ENCODE results near the gene MYLK. TPM values are rescaled to one million over a fixed set of nuclear protein-coding genes. Genes with fewer than 3 reads are reported as not detected.

Gene MYLK
- total and polyA plus RNA-seq, 2 experiments from 2014 or later = 13.1 to 27.1 TPM

- H3K36me3 ChIP-seq (replicated peaks; ENCODE audit: insufficient read depth, low read depth) = no peaks in the 10 kb centered on the region
- no peak overlapping the region for H3K4me3 ChIP-seq
- no peak overlapping the region for H2AFZ ChIP-seq
- no peak overlapping the region for H3K27ac ChIP-seq
- no peak for DNase-seq (ENCODE audit: low spot score)
- no peaks in the 10 kb centered on the region for H3K79me2 ChIP-seq
- no peaks in the 10 kb centered on the region for H3K27me3 ChIP-seq
- H3K4me1 ChIP-seq (ENCODE audit: insufficient read depth) = peaks cover 13% of the 10 kb centered on the region
- no peaks in the 10 kb centered on the region for H4K20me1 ChIP-seq (ENCODE audit: insufficient read depth, poor library complexity, severe bottlenecking)
- WGBS (ENCODE audit: low lambda C conversion rate, missing lambda C conversion rate) = 63% methylated on average over 4 of the region's 4 CpGs
- no peak overlapping the region for H3K4me2 ChIP-seq
- TF ChIP-seq, protein P1, sequence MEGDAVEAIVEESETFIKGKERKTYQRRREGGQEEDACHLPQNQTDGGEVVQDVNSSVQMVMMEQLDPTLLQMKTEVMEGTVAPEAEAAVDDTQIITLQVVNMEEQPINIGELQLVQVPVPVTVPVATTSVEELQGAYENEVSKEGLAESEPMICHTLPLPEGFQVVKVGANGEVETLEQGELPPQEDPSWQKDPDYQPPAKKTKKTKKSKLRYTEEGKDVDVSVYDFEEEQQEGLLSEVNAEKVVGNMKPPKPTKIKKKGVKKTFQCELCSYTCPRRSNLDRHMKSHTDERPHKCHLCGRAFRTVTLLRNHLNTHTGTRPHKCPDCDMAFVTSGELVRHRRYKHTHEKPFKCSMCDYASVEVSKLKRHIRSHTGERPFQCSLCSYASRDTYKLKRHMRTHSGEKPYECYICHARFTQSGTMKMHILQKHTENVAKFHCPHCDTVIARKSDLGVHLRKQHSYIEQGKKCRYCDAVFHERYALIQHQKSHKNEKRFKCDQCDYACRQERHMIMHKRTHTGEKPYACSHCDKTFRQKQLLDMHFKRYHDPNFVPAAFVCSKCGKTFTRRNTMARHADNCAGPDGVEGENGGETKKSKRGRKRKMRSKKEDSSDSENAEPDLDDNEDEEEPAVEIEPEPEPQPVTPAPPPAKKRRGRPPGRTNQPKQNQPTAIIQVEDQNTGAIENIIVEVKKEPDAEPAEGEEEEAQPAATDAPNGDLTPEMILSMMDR (IDR thresholded peaks at IDR 0.05; ENCODE audit: poor library complexity) = no peak
- TF ChIP-seq EZH2phosphoT487 (IDR thresholded peaks at IDR 0.05; ENCODE audit: low read depth, severe bottlenecking, unreplicated experiment) = no peak
- no peak for TF ChIP-seq EZH2 (IDR thresholded peaks at IDR 0.05; ENCODE audit: borderline replicate concordance)
- no peaks in the 10 kb centered on the region for H3K9me3 ChIP-seq (ENCODE audit: low read depth)
- H3K9me2 ChIP-seq (replicated peaks; ENCODE audit: insufficient read depth) = no peaks in the 10 kb centered on the region
Measured at GRCh38 chr3:123686251-123686650, 197.9 kb downstream of the MYLK start.

DNA sequence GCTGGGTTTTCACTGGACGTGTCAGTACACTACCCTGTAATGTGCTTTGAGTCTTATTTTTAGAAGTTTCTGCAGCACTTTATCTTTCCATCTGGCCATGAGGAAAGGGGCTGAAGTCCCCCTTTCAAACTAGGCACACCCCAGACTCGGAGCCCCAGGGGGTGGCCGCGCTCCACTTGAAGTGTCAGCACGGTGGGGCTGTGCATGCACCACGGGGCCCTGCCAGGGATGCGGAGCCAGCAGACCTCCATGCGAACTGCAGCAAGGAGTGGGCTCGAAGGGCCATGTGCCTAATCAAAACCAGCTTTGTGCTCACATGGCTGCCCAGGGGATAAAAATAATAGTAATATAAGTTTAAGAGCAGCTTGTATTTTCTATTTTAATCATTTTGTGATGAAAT lies 198.4 kb downstream of the MYLK start:
- WGBS (ENCODE audit: low lambda C conversion rate, missing lambda C conversion rate) = 68% methylated on average over 9 of the region's 9 CpGs
- no peak for DNase-seq (ENCODE audit: low spot score)
- TF ChIP-seq, protein P1 (IDR thresholded peaks at IDR 0.05; ENCODE audit: poor library complexity) = no peak
- TF ChIP-seq EZH2 (IDR thresholded peaks at IDR 0.05; ENCODE audit: borderline replicate concordance) (no peak), EZH2phosphoT487 (IDR thresholded peaks at IDR 0.05; ENCODE audit: low read depth, severe bottlenecking, unreplicated experiment) (no peak)
- Histone ChIP-seq H3K9me3 (ENCODE audit: low read depth) (no peaks in the 10 kb centered on the region), H4K20me1 (ENCODE audit: insufficient read depth, poor library complexity, severe bottlenecking) (no peaks in the 10 kb centered on the region), H3K36me3 (replicated peaks; ENCODE audit: insufficient read depth, low read depth) (no peaks in the 10 kb centered on the region), H3K9me2 (replicated peaks; ENCODE audit: insufficient read depth) (no peaks in the 10 kb centered on the region), H2AFZ (no peak overlapping the region), H3K27me3 (no peaks in the 10 kb centered on the region), H3K4me2 (no peak overlapping the region), H3K79me2 (no peaks in the 10 kb centered on the region), H3K4me1 (ENCODE audit: insufficient read depth) (peaks cover 13% of the 10 kb centered on the region), H3K4me3 (no peak overlapping the region), H3K27ac (no peak overlapping the region)

DNA sequence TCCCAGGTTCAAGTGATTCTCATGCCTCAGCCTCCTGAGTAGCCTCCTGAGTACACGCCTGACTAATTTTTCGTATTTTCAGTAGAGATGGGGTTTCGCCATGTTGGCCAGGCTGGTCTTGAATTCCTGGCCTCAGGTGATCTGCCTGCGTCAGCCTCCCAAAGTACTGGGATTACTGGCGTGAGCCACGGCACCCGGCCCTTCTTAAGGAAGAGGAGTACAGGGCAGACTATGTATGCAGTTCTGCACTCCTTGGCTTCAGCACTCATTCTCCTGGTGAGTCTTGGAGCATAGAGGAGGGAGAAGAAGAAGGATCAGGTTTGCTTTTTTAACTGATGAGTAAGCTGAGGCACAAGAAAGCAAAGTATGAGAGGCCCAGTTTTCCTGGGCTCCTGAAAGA lies 199.5 kb downstream of the MYLK start:
- no peak overlapping the region for H2AFZ ChIP-seq
- no peaks in the 10 kb centered on the region for H3K36me3 ChIP-seq (replicated peaks; ENCODE audit: insufficient read depth, low read depth)
- H3K27me3 ChIP-seq = no peaks in the 10 kb centered on the region
- DNase-seq (ENCODE audit: low spot score) = no peak
- no peaks in the 10 kb centered on the region for H4K20me1 ChIP-seq (ENCODE audit: insufficient read depth, poor library complexity, severe bottlenecking)
- WGBS (ENCODE audit: low lambda C conversion rate, missing lambda C conversion rate) = 94% methylated on average over 7 of the region's 7 CpGs
- no peaks in the 10 kb centered on the region for H3K9me2 ChIP-seq (replicated peaks; ENCODE audit: insufficient read depth)
- H3K4me1 ChIP-seq (ENCODE audit: insufficient read depth) = peaks cover 13% of the 10 kb centered on the region
- no peak overlapping the region for H3K4me2 ChIP-seq
- H3K9me3 ChIP-seq (ENCODE audit: low read depth) = no peaks in the 10 kb centered on the region
- H3K27ac ChIP-seq = no peak overlapping the region
- H3K79me2 ChIP-seq = no peaks in the 10 kb centered on the region
- no peak for TF ChIP-seq EZH2 (IDR thresholded peaks at IDR 0.05; ENCODE audit: borderline replicate concordance)
- TF ChIP-seq EZH2phosphoT487 (IDR thresholded peaks at IDR 0.05; ENCODE audit: low read depth, severe bottlenecking, unreplicated experiment) = no peak
- TF ChIP-seq, protein P1 (IDR thresholded peaks at IDR 0.05; ENCODE audit: poor library complexity) = no peak
- no peak overlapping the region for H3K4me3 ChIP-seq

DNA sequence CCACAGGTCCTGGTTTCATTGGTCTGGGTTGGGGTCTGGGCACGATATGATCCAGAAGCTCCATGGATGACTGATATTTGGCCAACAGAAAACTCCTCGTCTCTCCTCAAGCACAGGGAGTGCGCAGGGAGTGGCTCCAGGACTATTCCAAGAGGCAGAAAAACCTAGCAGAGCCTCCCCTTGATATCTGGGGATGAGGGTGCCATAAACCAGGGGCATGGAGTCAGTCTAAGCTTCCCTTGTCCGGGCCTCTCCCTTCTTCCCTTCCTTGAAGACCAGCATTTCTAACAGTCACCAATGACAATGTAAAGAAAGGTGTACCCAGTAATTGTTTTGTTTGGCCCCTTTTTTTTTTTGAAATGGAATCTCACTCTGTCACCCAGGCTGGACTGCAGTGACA lies 199.9 kb downstream of the MYLK start:
- Histone ChIP-seq H4K20me1 (ENCODE audit: insufficient read depth, poor library complexity, severe bottlenecking) (no peaks in the 10 kb centered on the region), H3K4me2 (no peak overlapping the region), H3K36me3 (replicated peaks; ENCODE audit: insufficient read depth, low read depth) (no peaks in the 10 kb centered on the region), H3K4me1 (ENCODE audit: insufficient read depth) (peaks cover 13% of the 10 kb centered on the region), H3K27me3 (no peaks in the 10 kb centered on the region), H3K27ac (no peak overlapping the region), H3K4me3 (no peak overlapping the region), H2AFZ (no peak overlapping the region), H3K9me2 (replicated peaks; ENCODE audit: insufficient read depth) (no peaks in the 10 kb centered on the region), H3K79me2 (no peaks in the 10 kb centered on the region), H3K9me3 (ENCODE audit: low read depth) (no peaks in the 10 kb centered on the region)
- 88% methylated on average over 4 of the region's 4 CpGs for WGBS (ENCODE audit: low lambda C conversion rate, missing lambda C conversion rate)
- no peak for DNase-seq (ENCODE audit: low spot score)
- TF ChIP-seq EZH2phosphoT487 (IDR thresholded peaks at IDR 0.05; ENCODE audit: low read depth, severe bottlenecking, unreplicated experiment) = no peak
